ENCODE results near the gene ACBD4. TPM values are rescaled to one million over a fixed set of nuclear protein-coding genes. Genes with fewer than 3 reads are reported as not detected.

Gene ACBD4
- total RNA-seq, 2 donors from 2014 or later, result 12.9 to 18.9 TPM

DNA sequence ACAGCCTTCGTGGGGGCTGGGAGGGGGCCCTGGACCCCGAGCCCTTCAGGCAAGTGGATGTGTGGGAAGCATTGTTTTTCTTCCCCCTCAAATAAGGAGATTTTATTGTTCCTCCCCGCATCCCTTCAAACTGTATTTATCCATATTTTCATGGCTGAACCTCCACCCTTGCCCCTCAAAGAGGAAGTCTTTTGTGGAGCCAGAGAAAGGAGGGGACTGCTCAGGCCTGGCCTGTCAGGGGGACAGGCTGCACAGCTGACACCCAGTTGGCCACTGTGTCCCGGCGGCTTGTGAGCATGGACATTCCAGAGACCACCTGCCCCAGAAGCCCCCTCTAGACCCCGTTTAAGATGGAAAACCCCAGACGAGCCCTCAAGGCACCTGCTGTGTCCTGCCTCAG is 42.1 kb downstream of the ACBD4 start:
- H3K9me3 Mint-ChIP-seq, result no peaks in the 10 kb centered on the region
- DNase-seq (ENCODE audit: low spot score in 2 of 2) (no peak), ATAC-seq (no peak)
- no peaks in the 10 kb centered on the region for H3K36me3 Mint-ChIP-seq
- no peak overlapping the region for H3K27ac Mint-ChIP-seq

DNA sequence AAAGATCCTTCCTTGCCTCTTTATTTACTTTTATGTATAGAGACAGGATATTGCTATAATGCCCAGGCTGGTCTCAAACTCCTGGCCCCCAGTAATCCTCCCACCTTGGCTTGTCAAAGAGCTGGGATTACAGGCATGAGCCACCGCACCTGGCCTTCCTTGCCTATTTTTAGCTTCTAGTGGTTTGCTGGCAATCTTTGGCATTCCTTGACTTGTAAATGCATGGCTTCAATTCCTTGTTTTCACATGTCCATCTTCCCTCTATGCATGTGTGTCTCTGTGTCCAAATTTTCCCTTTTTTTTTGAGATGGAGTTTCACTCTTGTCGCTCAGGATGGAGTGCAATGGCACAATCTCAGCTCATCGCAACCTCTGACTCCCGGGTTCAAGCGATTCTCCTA is 48.7 kb downstream of the ACBD4 start:
- H3K9me3 Mint-ChIP-seq, result no peaks in the 10 kb centered on the region
- H3K36me3 Mint-ChIP-seq, result no peaks in the 10 kb centered on the region
- DNase-seq (ENCODE audit: low spot score in 2 of 2) (no peak), ATAC-seq (no peak)
- no peak overlapping the region for H3K27ac Mint-ChIP-seq

DNA sequence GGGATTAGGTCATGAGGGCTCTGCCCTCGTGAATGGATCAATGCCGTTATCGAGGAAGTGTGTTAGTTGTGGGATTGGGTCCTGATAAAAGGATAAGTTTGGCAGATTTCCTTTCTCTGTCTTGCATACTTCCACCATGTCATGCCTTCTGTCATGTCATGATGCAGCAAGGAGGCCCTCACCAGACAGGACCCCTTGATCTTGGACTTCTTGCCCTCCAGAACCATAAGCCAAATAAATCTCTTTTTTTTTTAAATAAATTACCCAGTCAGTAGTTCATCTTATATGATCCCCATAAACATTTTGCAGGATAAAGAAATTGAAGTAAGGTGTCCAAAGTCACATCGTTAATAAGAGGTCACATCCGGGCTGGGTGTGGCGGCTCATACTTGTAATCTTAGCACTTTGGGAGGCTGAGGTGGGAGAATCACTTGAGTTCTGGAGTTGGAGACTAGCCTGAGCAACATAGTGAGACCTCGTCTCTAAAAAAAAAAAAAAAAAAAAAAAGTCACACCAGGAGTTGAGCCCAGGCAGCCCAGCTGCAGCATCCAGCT is 51.4 kb downstream of the ACBD4 start:
- ATAC-seq (no peak), DNase-seq (ENCODE audit: low spot score in 2 of 2) (no peak)
- Mint-ChIP-seq H3K36me3 (no peaks in the 10 kb centered on the region), H3K9me3 (no peaks in the 10 kb centered on the region), H3K27ac (no peak overlapping the region)

DNA sequence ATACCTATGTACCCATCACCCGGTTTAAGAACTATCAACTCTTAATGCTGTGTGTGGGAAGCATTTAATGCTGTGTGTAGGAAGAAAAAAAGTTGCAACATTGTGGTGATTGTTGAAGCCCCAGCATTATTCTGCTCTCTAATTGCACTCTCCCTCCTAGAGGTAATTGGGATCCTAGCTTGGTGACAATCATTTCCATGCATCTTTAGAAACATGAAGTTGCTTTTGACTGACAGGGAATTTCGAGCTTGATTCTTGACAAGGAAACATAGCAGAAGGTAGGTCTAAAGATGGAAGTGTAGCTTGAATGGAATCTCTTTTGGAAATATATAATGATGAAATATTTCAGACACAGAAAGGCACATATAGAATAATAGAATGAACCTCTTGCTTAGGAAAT is 53.5 kb downstream of the ACBD4 start:
- Mint-ChIP-seq H3K9me3 (no peaks in the 10 kb centered on the region), H3K27ac (no peak overlapping the region), H3K36me3 (no peaks in the 10 kb centered on the region)
- DNase-seq (ENCODE audit: low spot score in 2 of 2) (no peak), ATAC-seq (no peak)

DNA sequence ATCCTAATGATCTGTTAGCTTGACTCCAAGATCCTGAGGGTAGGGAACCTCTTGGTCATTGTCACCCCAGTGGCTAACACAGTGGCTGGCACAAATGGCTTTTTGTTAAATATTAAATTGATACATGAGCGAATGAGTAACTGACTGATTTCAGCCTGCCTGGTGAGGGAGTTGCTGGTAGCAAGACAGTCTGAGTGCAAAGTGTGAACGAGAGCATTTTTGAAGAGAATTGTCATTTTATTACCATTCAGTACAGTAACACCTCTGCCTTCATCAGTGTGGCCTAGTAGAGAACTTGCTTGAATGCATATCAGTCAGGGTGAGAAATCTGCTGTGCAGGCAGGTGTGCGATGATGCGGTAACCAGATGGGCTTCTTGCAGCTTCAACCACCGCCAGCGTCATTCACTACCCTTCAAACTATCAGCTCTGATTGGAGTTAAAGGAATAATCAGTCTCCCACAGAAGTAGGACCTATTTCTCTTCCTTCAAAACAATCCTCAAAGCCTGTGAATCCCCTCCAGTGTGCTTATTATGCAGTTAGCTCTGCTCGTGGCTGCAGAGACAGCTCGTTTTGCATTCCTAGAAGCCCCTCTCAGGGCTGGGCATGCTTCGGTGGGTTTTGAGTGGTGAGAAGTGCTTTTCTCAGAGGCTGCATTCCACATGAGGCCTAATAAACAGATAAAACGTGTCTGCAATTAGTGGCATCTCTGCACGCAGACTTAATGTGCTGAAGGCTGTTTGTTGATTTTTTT is 55.2 kb downstream of the ACBD4 start:
- Mint-ChIP-seq H3K36me3 (no peaks in the 10 kb centered on the region), H3K27ac (no peak overlapping the region), H3K9me3 (no peaks in the 10 kb centered on the region)
- DNase-seq (ENCODE audit: low spot score in 2 of 2) (no peak), ATAC-seq (no peak)

Other genes starting within 250 kb of the ACBD4 start
- 100 to 1,000 TPM in 1 of 2 donors, 10 to 100 TPM in 1; 77.8 to 186 TPM for gene EFTUD2, start 236.2 kb upstream of the ACBD4 start, total RNA-seq
- gene GFAP, start 220.2 kb upstream of the ACBD4 start, total RNA-seq, result not detected
- gene KIF18B, start 187.9 kb upstream of the ACBD4 start, total RNA-seq, result 10 to 100 TPM; 49.8 to 90.8 TPM
- gene C1QL1, start 167.4 kb upstream of the ACBD4 start, total RNA-seq, result under 1 TPM in 1 of 2 donors, not detected in 1; 0.18 TPM
- gene DCAKD, start 84.1 kb upstream of the ACBD4 start, total RNA-seq, result 10 to 100 TPM; 38.9 to 93.4 TPM
- gene NMT1, start 74.4 kb upstream of the ACBD4 start, total RNA-seq, result 100 to 1,000 TPM; 130 to 270 TPM
- gene PLCD3, start 3.2 kb upstream of the ACBD4 start, total RNA-seq, result 1 to 10 TPM; 3.9 to 7.7 TPM
- 10 to 100 TPM; 50.9 to 93.3 TPM for gene HEXIM1, start 12.8 kb downstream of the ACBD4 start, total RNA-seq
- 1 to 10 TPM; 6.0 to 6.3 TPM for gene HEXIM2, start 26.2 kb downstream of the ACBD4 start, total RNA-seq
- gene FMNL1, start 86.2 kb downstream of the ACBD4 start, total RNA-seq, result 100 to 1,000 TPM; 221 to 735 TPM
- under 1 TPM; 0.37 to 0.50 TPM for gene SPATA32, start 126.4 kb downstream of the ACBD4 start, total RNA-seq
- gene MAP3K14, start 181.3 kb downstream of the ACBD4 start, total RNA-seq, result 10 to 100 TPM; 38.4 to 54.4 TPM

Measured in activated naive CD4-positive, alpha-beta T cell treated with anti-CD3 and anti-CD28 coated beads, Interleukin-2, amount 50 U/mL, for 72 hours (primary cell).